Measurements from ENCODE around the gene GP1BB.
A peak's percentile ranks its signal among the peaks of the same experiment; 100 is the strongest.

GP1BB gene

GRCh38 chr22:19751497-19752245, 28.3 kb downstream of the GP1BB start:
- Histone ChIP-seq H3K36me3 (replicated peaks in 1 of 2; ENCODE audit: control insufficient read depth in 2 of 2, insufficient read depth in 2 of 2, low read length in 2 of 2) (no peaks in the 10 kb centered on the region), H4K91ac (ENCODE audit: low read depth, low read length, poor library complexity) (no peak overlapping the region), H3K4me3 (ENCODE audit: low read length in 2 of 2) (no peak overlapping the region), H3K4me1 (ENCODE audit: control insufficient read depth in 2 of 2, insufficient read depth in 1 of 2, low read depth in 1 of 2, low read length in 2 of 2) (peaks cover 11 to 36% of the 10 kb centered on the region in 2 donors), H3K9me3 (replicated peaks in 1 of 2; ENCODE audit: control insufficient read depth in 2 of 2, insufficient read depth in 1 of 2, low read depth in 1 of 2, low read length in 2 of 2) (peaks cover 0 to 4% of the 10 kb centered on the region in 2 donors), H3K14ac (ENCODE audit: low read length) (no peak overlapping the region), H3K27me3 (ENCODE audit: control insufficient read depth in 3 of 3, insufficient read depth in 3 of 3, low read depth in 1 of 3, low read length in 3 of 3) (peaks cover 20 to 88% (median 41%) of the 10 kb centered on the region in 3 experiments), H2BK120ac (ENCODE audit: low read depth, low read length) (no peak overlapping the region), H2BK12ac (ENCODE audit: low read length) (no peak overlapping the region), H2BK15ac (ENCODE audit: low read length) (peak overlapping the region; percentile 97), H3K9ac (ENCODE audit: low read depth, low read length, poor library complexity) (no peak overlapping the region), H3K4ac (ENCODE audit: low read length) (no peak overlapping the region), H3K79me1 (ENCODE audit: low read depth, low read length) (peaks cover 2% of the 10 kb centered on the region), H2AFZ (ENCODE audit: low read length) (no peak overlapping the region), H4K8ac (ENCODE audit: low read depth, low read length) (no peak overlapping the region), H2AK5ac (ENCODE audit: low read depth, low read length) (peak overlapping the region; percentile 98), H3K27ac (replicated peaks; ENCODE audit: low read length) (no peak overlapping the region), H3K23ac (ENCODE audit: low read depth, low read length, poor library complexity) (peak overlapping the region; percentile 96), H3K4me2 (ENCODE audit: insufficient read depth, low read length, poor library complexity, severe bottlenecking) (no peak overlapping the region), H3K18ac (ENCODE audit: low read length) (peak overlapping the region; percentile 30), H2BK5ac (ENCODE audit: low read length) (peak overlapping the region; percentile 62)
- no CpG with 5 or more reads among the region's 14 CpGs for WGBS, 2 donors (ENCODE audit: extremely low coverage in 2 of 2, insufficient read length in 2 of 2, insufficient replicate concordance in 1 of 2)
- DNase-seq (ENCODE audit: low spot score), result no peak

DNA sequence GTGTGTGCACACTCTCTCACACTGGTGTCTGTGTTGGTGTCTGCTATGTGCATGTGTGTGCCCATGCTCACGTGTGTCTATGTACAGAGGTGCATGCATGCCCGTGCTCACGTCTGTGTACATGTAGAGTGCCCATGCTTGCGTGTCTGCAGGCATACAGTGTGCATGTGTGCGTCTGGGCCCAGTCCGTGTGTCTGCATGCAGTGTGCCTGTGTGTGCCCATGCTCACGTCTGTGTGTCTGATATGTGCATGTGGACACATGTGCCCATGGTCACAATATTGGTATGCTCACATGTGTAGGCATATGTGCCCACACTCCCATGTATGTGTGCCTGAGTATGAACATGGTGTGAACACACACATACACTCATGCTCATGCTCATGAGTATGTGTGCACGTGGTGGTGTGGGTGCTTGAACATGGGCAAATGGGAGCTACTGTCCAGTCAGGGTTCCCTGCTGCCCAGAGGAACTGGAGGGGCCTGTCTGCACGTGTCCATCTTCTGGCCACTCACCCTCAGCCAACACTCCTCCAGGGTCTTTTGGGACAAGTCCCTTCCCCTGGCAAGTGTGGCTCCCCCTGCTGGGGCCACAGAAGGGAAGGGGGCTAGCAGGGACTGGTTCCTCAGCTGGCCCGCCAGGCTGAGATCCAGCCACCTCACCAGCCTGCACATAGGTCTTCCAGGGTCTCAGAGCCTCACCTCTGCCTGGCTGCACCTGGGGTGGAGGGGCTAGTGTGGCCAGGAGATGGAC, 29.9 kb downstream of the GP1BB start:
- H2BK12ac ChIP-seq (ENCODE audit: low read length), result no peak overlapping the region
- peak overlapping the region; percentile 57 for H3K9ac ChIP-seq (ENCODE audit: low read depth, low read length, poor library complexity)
- H3K4me3 ChIP-seq (ENCODE audit: low read length in 2 of 2), result peak overlapping the region in 1 of 2 donors; percentile 60
- no peak for DNase-seq (ENCODE audit: low spot score)
- peak overlapping the region; percentile 67 for H3K18ac ChIP-seq (ENCODE audit: low read length)
- peak overlapping the region; percentile 1 for H3K23ac ChIP-seq (ENCODE audit: low read depth, low read length, poor library complexity)
- no peak overlapping the region for H2BK120ac ChIP-seq (ENCODE audit: low read depth, low read length)
- H3K14ac ChIP-seq (ENCODE audit: low read length), result peak overlapping the region; percentile 3
- no peaks in the 10 kb centered on the region for H3K79me1 ChIP-seq (ENCODE audit: low read depth, low read length)
- H3K4me2 ChIP-seq (ENCODE audit: insufficient read depth, low read length, poor library complexity, severe bottlenecking), result no peak overlapping the region
- H3K27me3 ChIP-seq (ENCODE audit: control insufficient read depth in 3 of 3, insufficient read depth in 3 of 3, low read depth in 1 of 3, low read length in 3 of 3), result peaks cover 32 to 97% (median 57%) of the 10 kb centered on the region in 3 experiments
- peaks cover 0 to 5% of the 10 kb centered on the region in 2 donors for H3K9me3 ChIP-seq (replicated peaks in 1 of 2; ENCODE audit: control insufficient read depth in 2 of 2, insufficient read depth in 1 of 2, low read depth in 1 of 2, low read length in 2 of 2)
- peak overlapping the region; percentile 14 for H2BK15ac ChIP-seq (ENCODE audit: low read length)
- H4K8ac ChIP-seq (ENCODE audit: low read depth, low read length), result no peak overlapping the region
- no peak overlapping the region for H2BK5ac ChIP-seq (ENCODE audit: low read length)
- H3K4me1 ChIP-seq (ENCODE audit: control insufficient read depth in 2 of 2, insufficient read depth in 1 of 2, low read depth in 1 of 2, low read length in 2 of 2), result peaks cover 11 to 36% of the 10 kb centered on the region in 2 donors
- H3K36me3 ChIP-seq (replicated peaks in 1 of 2; ENCODE audit: control insufficient read depth in 2 of 2, insufficient read depth in 2 of 2, low read length in 2 of 2), result no peaks in the 10 kb centered on the region
- no CpG with 5 or more reads among the region's 10 CpGs for WGBS, 2 donors (ENCODE audit: extremely low coverage in 2 of 2, insufficient read length in 2 of 2, insufficient replicate concordance in 1 of 2)
- H3K27ac ChIP-seq (replicated peaks; ENCODE audit: low read length), result no peak overlapping the region
- H4K91ac ChIP-seq (ENCODE audit: low read depth, low read length, poor library complexity), result no peak overlapping the region
- H3K4ac ChIP-seq (ENCODE audit: low read length), result no peak overlapping the region
- H2AFZ ChIP-seq (ENCODE audit: low read length), result no peak overlapping the region
- H2AK5ac ChIP-seq (ENCODE audit: low read depth, low read length), result peak overlapping the region; percentile 16

- WGBS, 2 donors (ENCODE audit: extremely low coverage in 2 of 2, insufficient read length in 2 of 2, insufficient replicate concordance in 1 of 2), result no CpG with 5 or more reads among the region's 14 CpGs
- peak overlapping the region; percentile 16 for H2AK5ac ChIP-seq (ENCODE audit: low read depth, low read length)
- H3K23ac ChIP-seq (ENCODE audit: low read depth, low read length, poor library complexity), result peak overlapping the region; percentile 100
- no peak overlapping the region for H2BK120ac ChIP-seq (ENCODE audit: low read depth, low read length)
- H4K8ac ChIP-seq (ENCODE audit: low read depth, low read length), result no peak overlapping the region
- peak overlapping the region; percentile 67 for H3K18ac ChIP-seq (ENCODE audit: low read length)
- H4K91ac ChIP-seq (ENCODE audit: low read depth, low read length, poor library complexity), result no peak overlapping the region
- H3K9me3 ChIP-seq (replicated peaks in 1 of 2; ENCODE audit: control insufficient read depth in 2 of 2, insufficient read depth in 1 of 2, low read depth in 1 of 2, low read length in 2 of 2), result peaks cover 0 to 5% of the 10 kb centered on the region in 2 donors
- no peak for DNase-seq (ENCODE audit: low spot score)
- peak overlapping the region; percentile 5 for H2BK12ac ChIP-seq (ENCODE audit: low read length)
- H3K4me1 ChIP-seq (ENCODE audit: control insufficient read depth in 2 of 2, insufficient read depth in 1 of 2, low read depth in 1 of 2, low read length in 2 of 2), result peaks cover 7 to 36% of the 10 kb centered on the region in 2 donors
- peak overlapping the region; percentile 14 for H2BK15ac ChIP-seq (ENCODE audit: low read length)
- H3K27ac ChIP-seq (replicated peaks; ENCODE audit: low read length), result no peak overlapping the region
- H2BK5ac ChIP-seq (ENCODE audit: low read length), result no peak overlapping the region
- no peak overlapping the region for H3K14ac ChIP-seq (ENCODE audit: low read length)
- no peaks in the 10 kb centered on the region for H3K36me3 ChIP-seq (replicated peaks in 1 of 2; ENCODE audit: control insufficient read depth in 2 of 2, insufficient read depth in 2 of 2, low read length in 2 of 2)
- H3K79me1 ChIP-seq (ENCODE audit: low read depth, low read length), result no peaks in the 10 kb centered on the region
- peak overlapping the region; percentile 44 for H3K4ac ChIP-seq (ENCODE audit: low read length)
- H3K9ac ChIP-seq (ENCODE audit: low read depth, low read length, poor library complexity), result peak overlapping the region; percentile 18
- no peak overlapping the region for H3K4me3 ChIP-seq (ENCODE audit: low read length in 2 of 2)
- H2AFZ ChIP-seq (ENCODE audit: low read length), result no peak overlapping the region
- no peak overlapping the region for H3K4me2 ChIP-seq (ENCODE audit: insufficient read depth, low read length, poor library complexity, severe bottlenecking)
- H3K27me3 ChIP-seq (ENCODE audit: control insufficient read depth in 3 of 3, insufficient read depth in 3 of 3, low read depth in 1 of 3, low read length in 3 of 3), result peaks cover 40 to 97% (median 65%) of the 10 kb centered on the region in 3 experiments
Observed at GRCh38 chr22:19753996-19754700, 30.8 kb downstream of the GP1BB start.
